KMS-11 (cell line): ENCODE measurements around the gene PRKG1.
"Not testable (repeated sequence)": the region's sequence is repeated elsewhere in the genome, so short reads cannot be mapped to it uniquely, and the experiment has no call there.

ENCODE experiments used
- H2AFZ ChIP-seq: fragments of 200-600 bp; sonication (generic); 2 replicates; pipeline ENCODE4 v1.6.1; 2016; ENCODE audit warnings: antibody characterized with exemption, mixed run types, low read depth
- H3K27ac ChIP-seq: fragments of 200-600 bp; sonication (generic); 2 replicates; pipeline ENCODE4 v1.6.1; 2016; ENCODE audit warnings: mild to moderate bottlenecking, mixed run types
- H3K27me3 ChIP-seq: fragments of 200-600 bp; sonication (generic); 2 replicates; pipeline ENCODE4 v1.6.1; 2017; ENCODE audit warnings: mild to moderate bottlenecking, low read depth, mixed run types, moderate library complexity; ENCODE audit not compliant: insufficient read depth
- H3K36me3 ChIP-seq: fragments of 200-600 bp; sonication (generic); 2 replicates; pipeline ENCODE4 v1.6.1; 2017; ENCODE audit warnings: mild to moderate bottlenecking, mixed run types; ENCODE audit not compliant: insufficient read depth
- H3K4me1 ChIP-seq: fragments of 200-600 bp; sonication (generic); 2 replicates; pipeline ENCODE4 v1.6.1; 2016; ENCODE audit warnings: mild to moderate bottlenecking, low read depth, mixed run types; ENCODE audit not compliant: poor library complexity, severe bottlenecking
- H3K4me2 ChIP-seq: fragments of 200-600 bp; sonication (generic); 2 replicates; pipeline ENCODE4 v1.7.0; 2016; ENCODE audit warnings: mild to moderate bottlenecking, mixed run types
- H3K4me3 ChIP-seq: fragments of 200-600 bp; sonication (generic); IDR thresholded peaks from 2 replicates; pipeline ENCODE4 v1.6.1; 2017; ENCODE audit warnings: low read depth, low read length, mixed read lengths; ENCODE audit not compliant: insufficient read depth
- H3K79me2 ChIP-seq: fragments of 200-600 bp; sonication (generic); 2 replicates; pipeline ENCODE4 v1.6.1; 2016; ENCODE audit warnings: low read depth, mixed run types; ENCODE audit not compliant: insufficient read depth
- H3K9ac ChIP-seq: fragments of 200-600 bp; sonication (generic); 2 replicates; pipeline ENCODE4 v1.6.1; 2016; ENCODE audit warnings: mild to moderate bottlenecking, mixed run types
- H4K20me1 ChIP-seq: fragments of 200-600 bp; sonication (generic); 2 replicates; pipeline ENCODE4 v1.6.1; 2016; ENCODE audit warnings: mild to moderate bottlenecking, mixed run types; ENCODE audit not compliant: insufficient read depth
- TF ChIP-seq, protein P1 (sequence below): fragments of 200-600 bp; sonication (generic); conservative IDR thresholded peaks from 2 replicates; pipeline ENCODE4 v1.6.1; 2017; ENCODE audit warnings: low read depth, mild to moderate bottlenecking, antibody characterized with exemption, low read length, moderate library complexity, mixed read lengths

Gene PRKG1

GRCh38 chr10:51747216-51747615, 672.9 kb downstream of the PRKG1 start:
- TF ChIP-seq, protein P1, sequence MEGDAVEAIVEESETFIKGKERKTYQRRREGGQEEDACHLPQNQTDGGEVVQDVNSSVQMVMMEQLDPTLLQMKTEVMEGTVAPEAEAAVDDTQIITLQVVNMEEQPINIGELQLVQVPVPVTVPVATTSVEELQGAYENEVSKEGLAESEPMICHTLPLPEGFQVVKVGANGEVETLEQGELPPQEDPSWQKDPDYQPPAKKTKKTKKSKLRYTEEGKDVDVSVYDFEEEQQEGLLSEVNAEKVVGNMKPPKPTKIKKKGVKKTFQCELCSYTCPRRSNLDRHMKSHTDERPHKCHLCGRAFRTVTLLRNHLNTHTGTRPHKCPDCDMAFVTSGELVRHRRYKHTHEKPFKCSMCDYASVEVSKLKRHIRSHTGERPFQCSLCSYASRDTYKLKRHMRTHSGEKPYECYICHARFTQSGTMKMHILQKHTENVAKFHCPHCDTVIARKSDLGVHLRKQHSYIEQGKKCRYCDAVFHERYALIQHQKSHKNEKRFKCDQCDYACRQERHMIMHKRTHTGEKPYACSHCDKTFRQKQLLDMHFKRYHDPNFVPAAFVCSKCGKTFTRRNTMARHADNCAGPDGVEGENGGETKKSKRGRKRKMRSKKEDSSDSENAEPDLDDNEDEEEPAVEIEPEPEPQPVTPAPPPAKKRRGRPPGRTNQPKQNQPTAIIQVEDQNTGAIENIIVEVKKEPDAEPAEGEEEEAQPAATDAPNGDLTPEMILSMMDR = no peak
- Histone ChIP-seq H3K4me2 (no peak overlapping the region), H4K20me1 (no peaks in the 10 kb centered on the region), H2AFZ (no peak overlapping the region), H3K36me3 (no peaks in the 10 kb centered on the region), H3K9ac (no peak overlapping the region), H3K79me2 (no peaks in the 10 kb centered on the region), H3K27me3 (no peaks in the 10 kb centered on the region), H3K4me3 (no peak overlapping the region), H3K4me1 (no peaks in the 10 kb centered on the region), H3K27ac (no peak overlapping the region)

GRCh38 chr10:51748959-51749358, 674.7 kb downstream of the PRKG1 start:
- H3K9ac ChIP-seq = no peak overlapping the region
- H3K27ac ChIP-seq = no peak overlapping the region
- H3K27me3 ChIP-seq = no peaks in the 10 kb centered on the region
- TF ChIP-seq, protein P1 = no peak
- no peak overlapping the region for H3K4me3 ChIP-seq
- no peak overlapping the region for H3K4me2 ChIP-seq
- H4K20me1 ChIP-seq = no peaks in the 10 kb centered on the region
- no peaks in the 10 kb centered on the region for H3K4me1 ChIP-seq
- no peaks in the 10 kb centered on the region for H3K36me3 ChIP-seq
- H2AFZ ChIP-seq = no peak overlapping the region
- H3K79me2 ChIP-seq = no peaks in the 10 kb centered on the region

DNA sequence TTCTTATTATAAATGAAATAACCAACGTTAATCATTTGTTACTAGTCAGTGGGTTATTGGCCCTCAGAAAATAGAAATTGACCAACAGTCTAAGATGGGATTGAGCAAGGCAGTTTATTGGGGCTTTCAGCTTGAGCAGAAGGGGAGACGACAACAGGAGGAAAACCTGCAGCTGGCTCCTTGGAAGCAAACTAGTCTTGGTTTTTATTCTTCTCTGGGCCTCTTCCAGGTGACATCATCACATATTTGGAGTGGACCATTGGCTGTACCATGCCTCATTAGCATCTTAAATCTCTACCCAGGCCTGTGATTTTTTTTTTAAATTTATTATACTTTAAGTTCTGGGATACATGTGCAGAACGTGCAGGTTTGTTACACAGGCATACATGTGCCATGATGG, 684.1 kb downstream of the PRKG1 start:
- TF ChIP-seq, protein P1 = no peak
- Histone ChIP-seq H3K27ac (no peak overlapping the region), H3K4me2 (no peak overlapping the region)

DNA sequence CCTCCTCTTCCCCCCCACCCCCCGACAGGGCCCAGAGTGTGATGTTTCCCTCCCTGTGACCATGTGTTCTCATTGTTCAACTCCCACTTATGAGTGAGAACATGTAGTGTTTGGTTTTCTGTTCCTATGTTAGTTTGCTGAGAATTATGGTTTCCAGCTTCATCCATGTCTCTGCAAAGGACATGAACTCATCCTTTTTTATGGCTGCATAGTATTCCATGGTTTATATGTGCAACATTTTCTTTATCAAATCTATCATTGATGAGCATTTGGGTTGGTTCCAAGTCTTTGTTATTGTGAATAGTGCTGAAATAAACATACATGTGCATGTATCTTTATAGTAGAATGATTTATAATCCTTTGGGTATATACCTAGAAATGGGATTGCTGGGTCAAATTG, 684.6 kb downstream of the PRKG1 start:
- not testable (repeated sequence) for H4K20me1 ChIP-seq, H3K79me2 ChIP-seq, H3K4me1 ChIP-seq, H3K27me3 ChIP-seq, H3K36me3 ChIP-seq, H3K27ac ChIP-seq, H3K4me3 ChIP-seq, H3K4me2 ChIP-seq, H3K9ac ChIP-seq, H2AFZ ChIP-seq

More for the DNA sequence above, 684.1 kb downstream of the PRKG1 start:
- H3K79me2 ChIP-seq = no peaks in the 10 kb centered on the region
- H3K27me3 ChIP-seq = no peaks in the 10 kb centered on the region
- H4K20me1 ChIP-seq = no peaks in the 10 kb centered on the region
- H3K36me3 ChIP-seq = no peaks in the 10 kb centered on the region
- no peak overlapping the region for H3K9ac ChIP-seq
- H3K4me1 ChIP-seq = no peaks in the 10 kb centered on the region
- H2AFZ ChIP-seq = no peak overlapping the region
- H3K4me3 ChIP-seq = no peak overlapping the region

- no peak overlapping the region for H3K9ac ChIP-seq
These were observed 685.7 kb downstream of the PRKG1 start for GRCh38 chr10:51759896-51760534.

More at GRCh38 chr10:51759896-51760534, 685.7 kb downstream of the PRKG1 start:
- no peaks in the 10 kb centered on the region for H4K20me1 ChIP-seq
- TF ChIP-seq, protein P1 = no peak
- H3K36me3 ChIP-seq = no peaks in the 10 kb centered on the region
- no peak overlapping the region for H3K4me2 ChIP-seq
- no peak overlapping the region for H3K27ac ChIP-seq
- no peaks in the 10 kb centered on the region for H3K79me2 ChIP-seq
- no peaks in the 10 kb centered on the region for H3K4me1 ChIP-seq
- H3K4me3 ChIP-seq = no peak overlapping the region
- H2AFZ ChIP-seq = no peak overlapping the region
- no peaks in the 10 kb centered on the region for H3K27me3 ChIP-seq
